ENCODE results near the gene OR4E1. TPM values are rescaled to one million over a fixed set of nuclear protein-coding genes. Genes with fewer than 3 reads are reported as not detected.

The OR4E1 gene
- polyA plus RNA-seq, 3 donors = not detected

GRCh38 chr14:21668377-21668776, 5.2 kb downstream of the OR4E1 start:
- Mint-ChIP-seq H3K9me3 (peaks cover 4 to 7% (median 5%) of the 10 kb centered on the region in 7 donors), H3K4me1 (no peaks in the 10 kb centered on the region), H3K27ac (no peak overlapping the region), H3K27me3 (ENCODE audit: low read depth in 3 of 3) (peaks cover 1 to 3% (median 3%) of the 10 kb centered on the region in 3 donors), H3K36me3 (no peaks in the 10 kb centered on the region), H3K4me3 (no peak overlapping the region)
- Histone ChIP-seq H3K9ac (ENCODE audit: insufficient read depth, low read length, poor library complexity, severe bottlenecking) (no peak overlapping the region), H3K4me2 (replicated peaks; ENCODE audit: extremely low read depth, low read length, poor library complexity, severe bottlenecking) (no peak overlapping the region), H3K36me3 (replicated peaks in 1 of 2; ENCODE audit: control insufficient read depth in 1 of 2, insufficient read depth in 2 of 2, low read length in 2 of 2) (no peaks in the 10 kb centered on the region), H2AFZ (ENCODE audit: insufficient read depth, low read depth, low read length, poor library complexity, severe bottlenecking) (no peak overlapping the region), H3K27ac (ENCODE audit: low read depth in 1 of 2, low read length in 2 of 2) (no peak overlapping the region), H3K4me1 (ENCODE audit: control insufficient read depth in 1 of 2, insufficient read depth in 2 of 2, low read length in 2 of 2) (no peaks in the 10 kb centered on the region), H3K79me2 (ENCODE audit: insufficient read depth, low read length) (no peaks in the 10 kb centered on the region), H4K20me1 (ENCODE audit: insufficient read depth, low read length) (no peaks in the 10 kb centered on the region), H3K9me3 (replicated peaks in 1 of 2; ENCODE audit: control insufficient read depth in 1 of 2, insufficient read depth in 1 of 2, low read length in 2 of 2) (no peaks in the 10 kb centered on the region), H3K27me3 (ENCODE audit: control insufficient read depth in 2 of 2, insufficient read depth in 2 of 2, low read length in 2 of 2) (peaks cover 0 to 2% of the 10 kb centered on the region in 2 donors), H3K4me3 (replicated peaks in 1 of 3; ENCODE audit: low read depth in 2 of 3, low read length in 3 of 3) (no peak overlapping the region)
- TF ChIP-seq, protein P1, sequence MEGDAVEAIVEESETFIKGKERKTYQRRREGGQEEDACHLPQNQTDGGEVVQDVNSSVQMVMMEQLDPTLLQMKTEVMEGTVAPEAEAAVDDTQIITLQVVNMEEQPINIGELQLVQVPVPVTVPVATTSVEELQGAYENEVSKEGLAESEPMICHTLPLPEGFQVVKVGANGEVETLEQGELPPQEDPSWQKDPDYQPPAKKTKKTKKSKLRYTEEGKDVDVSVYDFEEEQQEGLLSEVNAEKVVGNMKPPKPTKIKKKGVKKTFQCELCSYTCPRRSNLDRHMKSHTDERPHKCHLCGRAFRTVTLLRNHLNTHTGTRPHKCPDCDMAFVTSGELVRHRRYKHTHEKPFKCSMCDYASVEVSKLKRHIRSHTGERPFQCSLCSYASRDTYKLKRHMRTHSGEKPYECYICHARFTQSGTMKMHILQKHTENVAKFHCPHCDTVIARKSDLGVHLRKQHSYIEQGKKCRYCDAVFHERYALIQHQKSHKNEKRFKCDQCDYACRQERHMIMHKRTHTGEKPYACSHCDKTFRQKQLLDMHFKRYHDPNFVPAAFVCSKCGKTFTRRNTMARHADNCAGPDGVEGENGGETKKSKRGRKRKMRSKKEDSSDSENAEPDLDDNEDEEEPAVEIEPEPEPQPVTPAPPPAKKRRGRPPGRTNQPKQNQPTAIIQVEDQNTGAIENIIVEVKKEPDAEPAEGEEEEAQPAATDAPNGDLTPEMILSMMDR (IDR thresholded peaks at IDR 0.05) = no peak
- no peak for DNase-seq
- intact Hi-C loops (cut with micrococcal nuclease) = no loop called here
- no CpG with 5 or more reads among the region's 3 CpGs for WGBS (ENCODE audit: insufficient coverage)

DNA sequence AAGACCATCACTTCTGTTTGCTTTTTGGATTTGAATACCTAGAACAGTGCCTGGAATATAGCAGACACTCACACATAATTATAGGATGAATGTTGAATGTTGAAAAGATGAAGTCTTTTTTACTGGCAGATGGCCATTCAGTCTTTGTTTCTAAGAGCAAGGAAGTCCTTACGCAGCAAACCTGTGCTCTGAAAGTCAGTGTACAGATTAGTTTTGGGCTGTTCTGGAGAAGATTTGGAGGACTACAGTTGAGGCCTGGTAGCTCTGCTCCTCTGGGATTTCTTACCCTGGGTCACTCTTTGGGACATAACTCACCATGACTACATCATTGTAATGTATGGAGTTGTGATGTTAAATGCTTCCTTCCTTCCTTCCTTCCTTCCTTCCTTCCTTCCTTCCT, 16.6 kb downstream of the OR4E1 start:
- H3K27me3 Mint-ChIP-seq (ENCODE audit: low read depth in 3 of 3) = peaks cover 1 to 9% (median 4%) of the 10 kb centered on the region in 3 donors
- H3K36me3 ChIP-seq (replicated peaks in 1 of 2; ENCODE audit: control insufficient read depth in 1 of 2, insufficient read depth in 2 of 2, low read length in 2 of 2) = no peaks in the 10 kb centered on the region
- H3K27me3 ChIP-seq (ENCODE audit: control insufficient read depth in 2 of 2, insufficient read depth in 2 of 2, low read length in 2 of 2) = no peaks in the 10 kb centered on the region
- H3K4me3 Mint-ChIP-seq = no peak overlapping the region
- no peak overlapping the region for H3K9ac ChIP-seq (ENCODE audit: insufficient read depth, low read length, poor library complexity, severe bottlenecking)
- DNase-seq = no peak
- intact Hi-C loops (cut with micrococcal nuclease) = no loop called here
- no peaks in the 10 kb centered on the region for H3K9me3 ChIP-seq (replicated peaks in 1 of 2; ENCODE audit: control insufficient read depth in 1 of 2, insufficient read depth in 1 of 2, low read length in 2 of 2)
- no peak overlapping the region for H3K27ac ChIP-seq (ENCODE audit: low read depth in 1 of 2, low read length in 2 of 2)
- H3K27ac Mint-ChIP-seq = no peak overlapping the region
- H3K4me1 Mint-ChIP-seq = no peaks in the 10 kb centered on the region
- no peaks in the 10 kb centered on the region for H4K20me1 ChIP-seq (ENCODE audit: insufficient read depth, low read length)
- peaks cover 0 to 3% (median 0%) of the 10 kb centered on the region in 7 donors for H3K9me3 Mint-ChIP-seq
- no peak overlapping the region for H3K4me3 ChIP-seq (replicated peaks in 1 of 3; ENCODE audit: low read depth in 2 of 3, low read length in 3 of 3)
- H2AFZ ChIP-seq (ENCODE audit: insufficient read depth, low read depth, low read length, poor library complexity, severe bottlenecking) = no peak overlapping the region
- no peak overlapping the region for H3K4me2 ChIP-seq (replicated peaks; ENCODE audit: extremely low read depth, low read length, poor library complexity, severe bottlenecking)
- no peaks in the 10 kb centered on the region for H3K4me1 ChIP-seq (ENCODE audit: control insufficient read depth in 1 of 2, insufficient read depth in 2 of 2, low read length in 2 of 2)
- WGBS (ENCODE audit: insufficient coverage) = 100% methylated on average over 1 of the region's 1 CpG
- H3K36me3 Mint-ChIP-seq = no peaks in the 10 kb centered on the region
- TF ChIP-seq, protein P1 (IDR thresholded peaks at IDR 0.05) = no peak
- no peaks in the 10 kb centered on the region for H3K79me2 ChIP-seq (ENCODE audit: insufficient read depth, low read length)

Measured in CD14-positive monocyte (primary cell).